Chondrocyte (in vitro differentiated cells): ENCODE data around the gene GMPR. TPM values are rescaled to one million over a fixed set of nuclear protein-coding genes. Genes with fewer than 3 reads are reported as not detected.

Experiments used
- DNase-seq: peaks from one replicate; pipeline ENCODE4 v3.0.0; 2021; ENCODE audit warnings: mixed read lengths, low spot score
- H3K27ac Mint-ChIP-seq: one replicate; pipeline ENCODE4 v1.8.0; 2021; ENCODE audit warnings: mild to moderate bottlenecking, moderate library complexity, mixed read lengths; ENCODE audit not compliant: unreplicated experiment
- H3K27me3 Mint-ChIP-seq: 2 replicates; pipeline ENCODE4 v1.8.0; 2021; ENCODE audit warnings: low read depth, mixed read lengths
- H3K36me3 Mint-ChIP-seq: 2 replicates; pipeline ENCODE4 v1.8.0; 2021; ENCODE audit warnings: low read depth, mixed read lengths
- H3K4me1 Mint-ChIP-seq: 2 replicates; pipeline ENCODE4 v1.8.0; 2021; ENCODE audit warnings: low read depth, mild to moderate bottlenecking, mixed read lengths
- H3K4me3 Mint-ChIP-seq: one replicate; pipeline ENCODE4 v1.8.0; 2021; ENCODE audit warnings: mild to moderate bottlenecking, moderate library complexity, mixed read lengths; ENCODE audit not compliant: unreplicated experiment
- H3K9me3 Mint-ChIP-seq: 2 replicates; pipeline ENCODE4 v1.8.0; 2021; ENCODE audit warnings: low read depth, mixed read lengths
- total RNA-seq: library from RNA; stranded (reverse); gene quantifications from 3 replicates; pipeline ENCODE4 v1.2.1, GENCODE V29; 2021
- TF ChIP-seq, protein P1 (sequence below): fragments of 200-600 bp; sonication (generic); IDR thresholded peaks from 2 replicates; pipeline ENCODE4 v1.5.0; 2021; ENCODE audit warnings: antibody characterized with exemption, mild to moderate bottlenecking, moderate library complexity

The GMPR gene
- total RNA-seq, 1 donor from 2014 or later: 9.7 TPM

DNA sequence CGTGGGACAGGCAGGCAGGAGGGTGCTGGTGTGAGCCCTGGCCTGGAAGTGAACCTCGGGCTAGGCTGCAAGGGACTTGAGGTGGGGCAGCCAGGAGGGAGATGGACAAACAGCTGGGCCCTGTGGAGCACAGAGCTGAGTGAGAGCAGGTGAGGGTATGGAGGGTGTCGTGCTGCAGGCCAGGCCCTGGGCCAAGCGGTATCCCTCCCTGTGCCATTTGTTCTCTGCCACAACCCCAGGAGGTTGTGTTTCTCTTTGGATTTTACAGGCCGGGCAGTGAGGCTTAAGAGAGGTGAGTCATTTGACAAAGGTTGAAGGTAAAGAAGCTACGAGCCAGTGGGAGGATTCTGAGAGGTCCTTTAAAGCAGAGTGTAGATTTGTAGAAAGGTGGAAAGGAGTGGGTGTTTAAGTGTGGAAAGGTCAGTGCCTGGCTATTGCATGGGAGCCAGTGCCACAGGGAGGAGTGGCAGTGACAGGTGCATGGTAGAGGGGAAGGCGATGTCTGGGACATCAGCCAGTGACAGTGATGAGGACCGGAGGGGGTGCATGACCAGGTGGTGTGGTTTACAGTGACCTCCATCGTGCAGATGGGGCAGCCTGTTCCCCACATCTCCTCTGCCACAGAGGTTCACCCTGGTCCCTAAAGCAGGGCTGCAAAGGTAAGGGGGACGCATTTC lies 39.8 kb downstream of the GMPR start:
- Mint-ChIP-seq H3K4me3 (peak overlapping the region; percentile 29), H3K9me3 (no peaks in the 10 kb centered on the region), H3K36me3 (peaks cover 5% of the 10 kb centered on the region), H3K4me1 (peaks cover 48% of the 10 kb centered on the region), H3K27me3 (no peaks in the 10 kb centered on the region), H3K27ac (peak overlapping the region; percentile 86)
- TF ChIP-seq, protein P1, sequence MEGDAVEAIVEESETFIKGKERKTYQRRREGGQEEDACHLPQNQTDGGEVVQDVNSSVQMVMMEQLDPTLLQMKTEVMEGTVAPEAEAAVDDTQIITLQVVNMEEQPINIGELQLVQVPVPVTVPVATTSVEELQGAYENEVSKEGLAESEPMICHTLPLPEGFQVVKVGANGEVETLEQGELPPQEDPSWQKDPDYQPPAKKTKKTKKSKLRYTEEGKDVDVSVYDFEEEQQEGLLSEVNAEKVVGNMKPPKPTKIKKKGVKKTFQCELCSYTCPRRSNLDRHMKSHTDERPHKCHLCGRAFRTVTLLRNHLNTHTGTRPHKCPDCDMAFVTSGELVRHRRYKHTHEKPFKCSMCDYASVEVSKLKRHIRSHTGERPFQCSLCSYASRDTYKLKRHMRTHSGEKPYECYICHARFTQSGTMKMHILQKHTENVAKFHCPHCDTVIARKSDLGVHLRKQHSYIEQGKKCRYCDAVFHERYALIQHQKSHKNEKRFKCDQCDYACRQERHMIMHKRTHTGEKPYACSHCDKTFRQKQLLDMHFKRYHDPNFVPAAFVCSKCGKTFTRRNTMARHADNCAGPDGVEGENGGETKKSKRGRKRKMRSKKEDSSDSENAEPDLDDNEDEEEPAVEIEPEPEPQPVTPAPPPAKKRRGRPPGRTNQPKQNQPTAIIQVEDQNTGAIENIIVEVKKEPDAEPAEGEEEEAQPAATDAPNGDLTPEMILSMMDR: no peak
- DNase-seq: no peak

DNA sequence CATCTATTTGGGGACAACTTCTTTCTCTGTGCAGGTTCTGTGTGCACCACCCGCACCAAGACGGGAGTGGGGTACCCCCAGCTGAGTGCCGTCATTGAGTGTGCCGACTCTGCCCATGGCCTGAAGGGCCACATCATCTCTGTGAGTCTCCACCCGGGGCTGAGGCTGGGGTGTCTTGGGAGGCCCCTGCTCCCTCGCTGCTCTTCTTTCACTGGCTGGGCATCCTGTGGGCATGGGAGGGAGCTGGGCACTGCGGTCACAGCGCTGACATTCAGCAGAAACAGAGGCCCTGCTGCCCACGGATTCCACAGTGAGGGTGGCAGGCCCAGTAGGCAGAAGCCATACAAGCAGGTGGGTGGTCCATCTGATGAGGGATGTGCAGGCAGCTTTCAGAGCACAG lies 40.4 kb downstream of the GMPR start:
- Mint-ChIP-seq H3K9me3 (no peaks in the 10 kb centered on the region), H3K27ac (no peak overlapping the region), H3K36me3 (peaks cover 5% of the 10 kb centered on the region), H3K27me3 (no peaks in the 10 kb centered on the region), H3K4me1 (peaks cover 47% of the 10 kb centered on the region), H3K4me3 (no peak overlapping the region)
- TF ChIP-seq, protein P1: no peak
- DNase-seq: no peak

DNA sequence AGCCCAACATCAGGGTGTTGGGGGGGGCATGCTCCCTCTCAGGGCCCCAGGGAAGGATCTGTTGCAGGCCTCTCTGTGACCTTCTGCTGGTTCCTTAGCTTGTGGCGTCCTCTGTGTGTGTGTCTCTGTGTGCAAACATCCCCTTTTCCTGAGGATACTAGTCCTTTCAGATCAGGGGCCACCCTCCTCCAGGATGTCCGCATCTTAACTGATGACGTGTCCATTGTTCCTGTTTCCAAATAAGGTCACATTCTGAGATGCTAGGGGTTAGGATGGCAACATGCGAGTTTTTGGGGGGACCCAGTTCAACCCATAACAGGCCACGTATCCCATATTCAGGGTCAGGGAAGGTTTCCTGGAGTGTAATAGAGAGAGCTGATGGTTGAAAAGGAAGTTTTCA lies 40.9 kb downstream of the GMPR start:
- DNase-seq: no peak
- Mint-ChIP-seq H3K9me3 (no peaks in the 10 kb centered on the region), H3K27ac (no peak overlapping the region), H3K36me3 (peaks cover 5% of the 10 kb centered on the region), H3K4me1 (peaks cover 45% of the 10 kb centered on the region), H3K4me3 (no peak overlapping the region), H3K27me3 (no peaks in the 10 kb centered on the region)
- TF ChIP-seq, protein P1: no peak

GRCh38 chr6:16282370-16282769 lies 44.0 kb downstream of the GMPR start:
- Mint-ChIP-seq H3K9me3 (no peaks in the 10 kb centered on the region), H3K4me1 (peaks cover 21% of the 10 kb centered on the region), H3K36me3 (peaks cover 7% of the 10 kb centered on the region), H3K27ac (no peak overlapping the region), H3K27me3 (no peaks in the 10 kb centered on the region), H3K4me3 (no peak overlapping the region)
- TF ChIP-seq, protein P1: no peak
- no peak for DNase-seq

DNA sequence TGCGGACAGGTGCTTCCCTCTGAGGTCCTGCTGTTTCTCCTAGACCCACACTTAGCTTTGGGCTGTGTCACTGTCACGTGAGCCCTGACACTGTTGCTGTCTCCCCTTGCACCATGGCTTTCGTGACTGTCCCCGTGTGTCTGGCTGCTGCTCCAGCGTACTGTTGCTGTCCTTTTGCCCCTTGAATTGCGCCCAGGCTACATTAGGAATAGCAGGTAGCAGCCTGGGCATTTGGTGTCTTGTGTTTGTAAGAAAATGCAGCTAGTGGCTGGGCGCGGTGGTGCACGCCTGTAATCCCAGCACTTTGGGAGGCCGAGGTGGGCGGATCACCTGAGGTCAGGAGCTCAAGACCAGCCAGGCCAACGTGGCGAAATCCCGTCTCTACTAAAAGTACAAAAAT lies 46.1 kb downstream of the GMPR start:
- H3K36me3 Mint-ChIP-seq: peaks cover 6% of the 10 kb centered on the region
- no peaks in the 10 kb centered on the region for H3K9me3 Mint-ChIP-seq
- no peak overlapping the region for H3K4me3 Mint-ChIP-seq
- TF ChIP-seq, protein P1: no peak
- no peaks in the 10 kb centered on the region for H3K27me3 Mint-ChIP-seq
- peaks cover 10% of the 10 kb centered on the region for H3K4me1 Mint-ChIP-seq
- H3K27ac Mint-ChIP-seq: no peak overlapping the region
- no peak for DNase-seq
